Measurements from ENCODE around the gene RAD51B. TPM values are rescaled to one million over a fixed set of nuclear protein-coding genes. Genes with fewer than 3 reads are reported as not detected.

RAD51B gene
- total and polyA plus RNA-seq, 2 of the 13 experiments (the other 11 are each of a cell fraction or from before 2014, with no cell fraction given): 7.0 to 9.5 TPM

DNA sequence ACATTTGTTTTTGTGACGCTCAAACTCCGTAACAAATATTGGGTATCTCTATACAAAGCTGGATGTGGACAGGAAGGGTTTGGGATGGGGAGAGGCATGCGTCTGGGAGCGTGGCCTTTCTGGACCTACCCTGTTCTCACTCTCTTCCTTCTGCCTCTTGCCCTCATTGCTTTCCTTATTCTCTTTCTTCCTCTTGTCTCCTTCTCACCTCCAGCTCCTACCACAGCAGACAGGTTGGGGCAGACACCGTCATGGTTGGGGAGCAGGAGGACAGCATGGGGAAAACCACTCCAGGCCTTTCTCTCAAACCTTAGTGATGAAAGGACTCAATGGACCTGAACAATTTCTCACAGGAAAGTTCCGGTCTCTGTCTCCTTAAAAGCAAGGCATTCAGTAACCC lies 465.3 kb downstream of the RAD51B start:
- Histone ChIP-seq H4K20me1 (ENCODE audit: insufficient read depth, low read length) (no peaks in the 10 kb centered on the region), H3K9me3 (ENCODE audit: low read length) (no peaks in the 10 kb centered on the region), H2AFZ (ENCODE audit: low read length) (no peak overlapping the region), H3K4me1 (ENCODE audit: insufficient read depth, low read length) (peaks cover 47% of the 10 kb centered on the region), H3K4me2 (ENCODE audit: low read depth, low read length) (no peak overlapping the region), H3K27me3 (ENCODE audit: control insufficient read depth in 1 of 2, insufficient read depth in 2 of 2, low read length in 2 of 2) (no peaks in the 10 kb centered on the region), H3K4me3 (replicated peaks in 1 of 3; ENCODE audit: insufficient read depth in 1 of 3, low read depth in 2 of 3, low read length in 3 of 3) (no peak overlapping the region), H3K79me2 (ENCODE audit: insufficient read depth, low read length) (no peaks in the 10 kb centered on the region), H3K36me3 (replicated peaks in 1 of 2; ENCODE audit: control insufficient read depth in 1 of 2, insufficient read depth in 2 of 2, low read length in 2 of 2) (no peaks in the 10 kb centered on the region), H3K27ac (ENCODE audit: extremely low read length, insufficient read depth, low read length) (no peak overlapping the region), H3K9ac (ENCODE audit: insufficient read depth, low read depth, low read length) (no peak overlapping the region)
- in situ Hi-C loops (cut with HindIII; ENCODE audit: extremely low pct_ligation_motif_present, low pct_unique_long_range_greater_than_20kb): no loop called here
- intact Hi-C loops (cut with micrococcal nuclease; ENCODE audit: unreplicated experiment): no loop called here
- BruUV-seq (replicated peaks): no TSS peak
- FAIRE-seq (no peak), ATAC-seq (no peak), DNase-seq (ENCODE audit: low spot score) (no peak)
- TF ChIP-seq THAP11 (CRISPR knock-in tag; IDR thresholded peaks at IDR 0.05): no peak
- no peak for TF ChIP-seq ZFP90 (CRISPR knock-in tag; IDR thresholded peaks at IDR 0.05; ENCODE audit: borderline replicate concordance)
- TF ChIP-seq, protein P1, sequence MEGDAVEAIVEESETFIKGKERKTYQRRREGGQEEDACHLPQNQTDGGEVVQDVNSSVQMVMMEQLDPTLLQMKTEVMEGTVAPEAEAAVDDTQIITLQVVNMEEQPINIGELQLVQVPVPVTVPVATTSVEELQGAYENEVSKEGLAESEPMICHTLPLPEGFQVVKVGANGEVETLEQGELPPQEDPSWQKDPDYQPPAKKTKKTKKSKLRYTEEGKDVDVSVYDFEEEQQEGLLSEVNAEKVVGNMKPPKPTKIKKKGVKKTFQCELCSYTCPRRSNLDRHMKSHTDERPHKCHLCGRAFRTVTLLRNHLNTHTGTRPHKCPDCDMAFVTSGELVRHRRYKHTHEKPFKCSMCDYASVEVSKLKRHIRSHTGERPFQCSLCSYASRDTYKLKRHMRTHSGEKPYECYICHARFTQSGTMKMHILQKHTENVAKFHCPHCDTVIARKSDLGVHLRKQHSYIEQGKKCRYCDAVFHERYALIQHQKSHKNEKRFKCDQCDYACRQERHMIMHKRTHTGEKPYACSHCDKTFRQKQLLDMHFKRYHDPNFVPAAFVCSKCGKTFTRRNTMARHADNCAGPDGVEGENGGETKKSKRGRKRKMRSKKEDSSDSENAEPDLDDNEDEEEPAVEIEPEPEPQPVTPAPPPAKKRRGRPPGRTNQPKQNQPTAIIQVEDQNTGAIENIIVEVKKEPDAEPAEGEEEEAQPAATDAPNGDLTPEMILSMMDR (CRISPR knock-in tag; IDR thresholded peaks at IDR 0.05): no peak
- no peak for TF ChIP-seq CBX5 (CRISPR knock-in tag; IDR thresholded peaks at IDR 0.05; ENCODE audit: borderline replicate concordance)
- no peak for TF ChIP-seq NCOA2 (CRISPR knock-in tag; IDR thresholded peaks at IDR 0.05)
- TF ChIP-seq, protein P2, sequence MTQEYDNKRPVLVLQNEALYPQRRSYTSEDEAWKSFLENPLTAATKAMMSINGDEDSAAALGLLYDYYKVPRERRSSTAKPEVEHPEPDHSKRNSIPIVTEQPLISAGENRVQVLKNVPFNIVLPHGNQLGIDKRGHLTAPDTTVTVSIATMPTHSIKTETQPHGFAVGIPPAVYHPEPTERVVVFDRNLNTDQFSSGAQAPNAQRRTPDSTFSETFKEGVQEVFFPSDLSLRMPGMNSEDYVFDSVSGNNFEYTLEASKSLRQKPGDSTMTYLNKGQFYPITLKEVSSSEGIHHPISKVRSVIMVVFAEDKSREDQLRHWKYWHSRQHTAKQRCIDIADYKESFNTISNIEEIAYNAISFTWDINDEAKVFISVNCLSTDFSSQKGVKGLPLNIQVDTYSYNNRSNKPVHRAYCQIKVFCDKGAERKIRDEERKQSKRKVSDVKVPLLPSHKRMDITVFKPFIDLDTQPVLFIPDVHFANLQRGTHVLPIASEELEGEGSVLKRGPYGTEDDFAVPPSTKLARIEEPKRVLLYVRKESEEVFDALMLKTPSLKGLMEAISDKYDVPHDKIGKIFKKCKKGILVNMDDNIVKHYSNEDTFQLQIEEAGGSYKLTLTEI (CRISPR knock-in tag; conservative IDR thresholded peaks at IDR 0.05): no peak
- no peak for TF ChIP-seq LRRFIP1 (CRISPR knock-in tag; conservative IDR thresholded peaks at IDR 0.05)
- no peak for TF ChIP-seq THAP7 (CRISPR knock-in tag; IDR thresholded peaks at IDR 0.05)
- TF ChIP-seq, protein P3, sequence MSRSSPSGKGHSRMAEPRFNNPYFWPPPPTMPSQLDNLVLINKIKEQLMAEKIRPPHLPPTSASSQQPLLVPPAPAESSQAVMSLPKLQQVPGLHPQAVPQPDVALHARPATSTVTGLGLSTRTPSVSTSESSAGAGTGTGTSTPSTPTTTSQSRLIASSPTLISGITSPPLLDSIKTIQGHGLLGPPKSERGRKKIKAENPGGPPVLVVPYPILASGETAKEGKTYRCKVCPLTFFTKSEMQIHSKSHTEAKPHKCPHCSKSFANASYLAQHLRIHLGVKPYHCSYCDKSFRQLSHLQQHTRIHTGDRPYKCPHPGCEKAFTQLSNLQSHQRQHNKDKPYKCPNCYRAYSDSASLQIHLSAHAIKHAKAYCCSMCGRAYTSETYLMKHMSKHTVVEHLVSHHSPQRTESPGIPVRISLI (CRISPR knock-in tag; IDR thresholded peaks at IDR 0.05; ENCODE audit: borderline replicate concordance): no peak
- 94% methylated on average over 6 of the region's 6 CpGs for WGBS (ENCODE audit: low lambda C conversion rate)
- CTCF ChIA-PET (ENCODE audit: low intra/inter-chr PET ratio, low total read pairs): no interaction called here
- POLR2A ChIA-PET: no interaction called here

Measured in HepG2 (cell line).